ENCODE results near the gene POU6F2. TPM values are rescaled to one million over a fixed set of nuclear protein-coding genes. Genes with fewer than 3 reads are reported as not detected.

POU6F2 gene
- total RNA-seq, 4 donors from 2014 or later: 0.91 TPM; not detected in 3

GRCh38 chr7:39515534-39516228 lies 538.0 kb downstream of the POU6F2 start:
- DNase-seq: no peak
- H3K9me3 ChIP-seq: no peaks in the 10 kb centered on the region
- no peaks in the 10 kb centered on the region for H3K27me3 ChIP-seq
- intact Hi-C loops (cut with DNase I; ENCODE audit: low total_unique reads): no loop called here
- H3K4me3 ChIP-seq: no peak overlapping the region
- no peak overlapping the region for H3K27ac ChIP-seq
- no peaks in the 10 kb centered on the region for H3K4me1 ChIP-seq
- TF ChIP-seq, protein P1, sequence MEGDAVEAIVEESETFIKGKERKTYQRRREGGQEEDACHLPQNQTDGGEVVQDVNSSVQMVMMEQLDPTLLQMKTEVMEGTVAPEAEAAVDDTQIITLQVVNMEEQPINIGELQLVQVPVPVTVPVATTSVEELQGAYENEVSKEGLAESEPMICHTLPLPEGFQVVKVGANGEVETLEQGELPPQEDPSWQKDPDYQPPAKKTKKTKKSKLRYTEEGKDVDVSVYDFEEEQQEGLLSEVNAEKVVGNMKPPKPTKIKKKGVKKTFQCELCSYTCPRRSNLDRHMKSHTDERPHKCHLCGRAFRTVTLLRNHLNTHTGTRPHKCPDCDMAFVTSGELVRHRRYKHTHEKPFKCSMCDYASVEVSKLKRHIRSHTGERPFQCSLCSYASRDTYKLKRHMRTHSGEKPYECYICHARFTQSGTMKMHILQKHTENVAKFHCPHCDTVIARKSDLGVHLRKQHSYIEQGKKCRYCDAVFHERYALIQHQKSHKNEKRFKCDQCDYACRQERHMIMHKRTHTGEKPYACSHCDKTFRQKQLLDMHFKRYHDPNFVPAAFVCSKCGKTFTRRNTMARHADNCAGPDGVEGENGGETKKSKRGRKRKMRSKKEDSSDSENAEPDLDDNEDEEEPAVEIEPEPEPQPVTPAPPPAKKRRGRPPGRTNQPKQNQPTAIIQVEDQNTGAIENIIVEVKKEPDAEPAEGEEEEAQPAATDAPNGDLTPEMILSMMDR (IDR thresholded peaks at IDR 0.05): no peak
- TF ChIP-seq POLR2A (IDR thresholded peaks at IDR 0.05): no peak
- H3K36me3 ChIP-seq: no peaks in the 10 kb centered on the region

- Histone ChIP-seq H3K27ac (no peak overlapping the region), H3K4me3 (no peak overlapping the region), H3K27me3 (no peaks in the 10 kb centered on the region), H3K9me3 (no peaks in the 10 kb centered on the region), H3K4me1 (no peaks in the 10 kb centered on the region), H3K36me3 (no peaks in the 10 kb centered on the region)
- DNase-seq: no peak
- no peak for TF ChIP-seq POLR2A (IDR thresholded peaks at IDR 0.05)
- TF ChIP-seq, protein P1 (IDR thresholded peaks at IDR 0.05): no peak
- intact Hi-C loops (cut with DNase I; ENCODE audit: low total_unique reads): no loop called here
These were observed 538.8 kb downstream of the POU6F2 start for GRCh38 chr7:39516498-39516897.

GRCh38 chr7:39517240-39517639 lies 539.5 kb downstream of the POU6F2 start:
- Histone ChIP-seq H3K36me3 (no peaks in the 10 kb centered on the region), H3K4me1 (no peaks in the 10 kb centered on the region), H3K9me3 (no peaks in the 10 kb centered on the region), H3K4me3 (no peak overlapping the region), H3K27me3 (no peaks in the 10 kb centered on the region), H3K27ac (no peak overlapping the region)
- intact Hi-C loops (cut with DNase I; ENCODE audit: low total_unique reads): no loop called here
- no peak for DNase-seq
- no peak for TF ChIP-seq POLR2A (IDR thresholded peaks at IDR 0.05)
- TF ChIP-seq, protein P1 (IDR thresholded peaks at IDR 0.05): no peak

Small RNA genes within 50 kb of the gene (small RNA-seq; reads per million reads assigned to genes)
- 0.18 reads per million for gene SNORA20B

Other genes starting within 250 kb of the POU6F2 start
- 100 to 1,000 TPM in 1 of 4 donors, 10 to 100 TPM in 3; 41.2 to 122 (median 74.0) TPM for gene VPS41, start 68.7 kb upstream of the POU6F2 start, total RNA-seq